22Rv1 (cell line): ENCODE results near the gene RSRC1.

ENCODE experiments used
- H3K27ac ChIP-seq: fragments of 450-650 bp; 2 replicates; pipeline ENCODE4 v1.5.1; 2017
- CTCF ChIP-seq: fragments of 450-650 bp; IDR thresholded peaks from 2 replicates; pipeline ENCODE4 v1.5.1; 2017; ENCODE audit warnings: mild to moderate bottlenecking
- ZFX ChIP-seq: fragments of 450-650 bp; IDR thresholded peaks from 2 replicates; pipeline ENCODE4 v1.6.1; 2017; ENCODE audit warnings: antibody characterized with exemption, borderline replicate concordance

The RSRC1 gene

GRCh38 chr3:158085931-158086330, 24.0 kb upstream of the RSRC1 start:
- TF ChIP-seq ZFX: no peak
- TF ChIP-seq CTCF: no peak

GRCh38 chr3:158086361-158086760, 23.5 kb upstream of the RSRC1 start:
- no peak overlapping the region for H3K27ac ChIP-seq
- no peak for TF ChIP-seq CTCF
- no peak for TF ChIP-seq ZFX

More at GRCh38 chr3:158085931-158086330, 24.0 kb upstream of the RSRC1 start:
- no peak overlapping the region for H3K27ac ChIP-seq

- no peak for TF ChIP-seq ZFX
- TF ChIP-seq CTCF: no peak
- H3K27ac ChIP-seq: no peak overlapping the region
Measured at GRCh38 chr3:158086776-158087175, 23.1 kb upstream of the RSRC1 start.

- no peak for TF ChIP-seq CTCF
- TF ChIP-seq ZFX: no peak
- H3K27ac ChIP-seq: no peak overlapping the region
Measured at GRCh38 chr3:158091531-158091930, 18.4 kb upstream of the RSRC1 start.

- H3K27ac ChIP-seq: no peak overlapping the region
- no peak for TF ChIP-seq CTCF
- no peak for TF ChIP-seq ZFX
Measured at GRCh38 chr3:158093526-158093925, 16.4 kb upstream of the RSRC1 start.

- no peak for TF ChIP-seq ZFX
- no peak for TF ChIP-seq CTCF
- H3K27ac ChIP-seq: no peak overlapping the region
Measured at GRCh38 chr3:158094235-158095110, 15.4 kb upstream of the RSRC1 start.

GRCh38 chr3:158095111-158095813, 14.6 kb upstream of the RSRC1 start:
- TF ChIP-seq CTCF: no peak
- TF ChIP-seq ZFX: no peak
- H3K27ac ChIP-seq: no peak overlapping the region
